Omental fat pad (tissue), 4 donors: ENCODE measurements around the gene CBR1. TPM values are rescaled to one million over a fixed set of nuclear protein-coding genes. Genes with fewer than 3 reads are reported as not detected.

Experiments
- ATAC-seq: fragments of 150-250 bp; one replicate; pipeline ENCODE4 v1.9.1; 2016; ENCODE audit warnings: mild to moderate bottlenecking, moderate library complexity; ENCODE audit not compliant: low FRiP score
- DNase-seq: peaks from one replicate; pipeline ENCODE4 v3.0.0-alpha.2; 2019; ENCODE audit warnings: low spot score
- CTCF ChIP-seq, 3 donors: fragments of 450-650 bp; IDR thresholded peaks; one replicate each; pipeline ENCODE4 v1.5.1; 2016 to 2017; ENCODE audit warnings: antibody characterized with exemption in 3 of 3, mild to moderate bottlenecking in 3 of 3, moderate library complexity in 2 of 3
- total RNA-seq, 4 donors: library from RNA; depleted of rRNA; stranded (reverse); fragments of >200 nt; gene quantifications; one replicate each; pipeline ENCODE4 v1.1.0, GENCODE V29; 2016

The CBR1 gene
- total RNA-seq, 4 donors from 2014 or later, result 73.1 to 158 (median 93.3) TPM

GRCh38 chr21:36048357-36048756 is 21.5 kb upstream of the CBR1 start:
- no peak for TF ChIP-seq CTCF (IDR thresholded peaks at IDR 0.05)
- DNase-seq (no peak), ATAC-seq (no peak)

GRCh38 chr21:36052860-36053714 is 16.7 kb upstream of the CBR1 start:
- ATAC-seq, result no peak
- TF ChIP-seq CTCF (IDR thresholded peaks at IDR 0.05), result no peak
- DNase-seq, result no peak

- no peak for ATAC-seq
- DNase-seq, result no peak
- no peak for TF ChIP-seq CTCF (IDR thresholded peaks at IDR 0.05)
Measured at GRCh38 chr21:36053715-36054062, 16.1 kb upstream of the CBR1 start.

GRCh38 chr21:36055551-36055950 is 14.3 kb upstream of the CBR1 start:
- no peak for TF ChIP-seq CTCF (IDR thresholded peaks at IDR 0.05)
- no peak for ATAC-seq
- no peak for DNase-seq

- ATAC-seq (peak; percentile 77), DNase-seq (peak; percentile 30)
- no peak for TF ChIP-seq CTCF (IDR thresholded peaks at IDR 0.05)
Measured at GRCh38 chr21:36059823-36060158, 10.0 kb upstream of the CBR1 start.

GRCh38 chr21:36060159-36060921 is 9.5 kb upstream of the CBR1 start, which contains the start of gene SETD4:
SETD4 (minus strand) TSS chr21:36060526; CDS start chr21:36058888, 1,638 bp downstream.
- DNase-seq (peak; percentile 74), ATAC-seq (peak; percentile 96)
- no peak for TF ChIP-seq CTCF (IDR thresholded peaks at IDR 0.05)
